GM12891 (cell line): ENCODE data around the gene TBCD.

Source experiments
- POLR2A ChIP-seq: IDR thresholded peaks from 2 replicates; pipeline ENCODE4 v1.6.1; 2011; ENCODE audit warnings: low read depth, low read length, control low read depth
- POLR2AphosphoS5 ChIP-seq: IDR thresholded peaks from 2 replicates; pipeline ENCODE4 v1.6.1; 2011; ENCODE audit warnings: low read depth, low read length, control low read depth
- POU2F2 ChIP-seq: IDR thresholded peaks from 2 replicates; pipeline ENCODE4 v1.6.1; 2011; ENCODE audit warnings: low read depth, mild to moderate bottlenecking, control low read depth, low read length, moderate library complexity
- TAF1 ChIP-seq: IDR thresholded peaks from 2 replicates; pipeline ENCODE4 v1.6.1; 2011; ENCODE audit warnings: low read depth, low read length, control low read depth

- TF ChIP-seq TAF1 (no peak), POLR2AphosphoS5 (no peak), POLR2A (no peak), POU2F2 (no peak)
Observed at GRCh38 chr17:82910770-82911169, 158.9 kb downstream of the TBCD start.
